Central memory CD8-positive, alpha-beta T cell (primary cell): Measurements from ENCODE around the gene FHIT.

Source experiments
- ATAC-seq: fragments of 150-1000 bp; cut with Tn5 transposase; replicated peaks from 2 replicates; pipeline ENCODE4 v1.10.0; 2022; ENCODE audit warnings: mild to moderate bottlenecking, moderate FRiP score, moderate number of reproducible peaks; ENCODE audit not compliant: poor library complexity, severe bottlenecking; ENCODE audit errors: extremely low read depth
- DNase-seq, 2 donors: peaks; one replicate each; pipeline ENCODE4 v3.0.0; 2021; ENCODE audit warnings: low spot score in 2 of 2
- H3K27ac Mint-ChIP-seq: one replicate; pipeline ENCODE4 v1.8.0; 2022; ENCODE audit warnings: low read depth, mild to moderate bottlenecking, moderate library complexity, mixed read lengths
- H3K27me3 Mint-ChIP-seq: one replicate; pipeline ENCODE4 v1.8.0; 2022; ENCODE audit warnings: mixed read lengths
- H3K36me3 Mint-ChIP-seq: one replicate; pipeline ENCODE4 v1.8.0; 2022; ENCODE audit warnings: mild to moderate bottlenecking, moderate library complexity, mixed read lengths; ENCODE audit not compliant: insufficient read depth
- H3K4me1 Mint-ChIP-seq: one replicate; pipeline ENCODE4 v1.8.0; 2022; ENCODE audit warnings: mixed read lengths
- H3K4me3 Mint-ChIP-seq: one replicate; pipeline ENCODE4 v1.8.0; 2022; ENCODE audit warnings: mild to moderate bottlenecking, moderate library complexity, mixed read lengths
- H3K9me3 Mint-ChIP-seq: one replicate; pipeline ENCODE4 v1.8.0; 2022; ENCODE audit warnings: mixed read lengths

FHIT gene

DNA sequence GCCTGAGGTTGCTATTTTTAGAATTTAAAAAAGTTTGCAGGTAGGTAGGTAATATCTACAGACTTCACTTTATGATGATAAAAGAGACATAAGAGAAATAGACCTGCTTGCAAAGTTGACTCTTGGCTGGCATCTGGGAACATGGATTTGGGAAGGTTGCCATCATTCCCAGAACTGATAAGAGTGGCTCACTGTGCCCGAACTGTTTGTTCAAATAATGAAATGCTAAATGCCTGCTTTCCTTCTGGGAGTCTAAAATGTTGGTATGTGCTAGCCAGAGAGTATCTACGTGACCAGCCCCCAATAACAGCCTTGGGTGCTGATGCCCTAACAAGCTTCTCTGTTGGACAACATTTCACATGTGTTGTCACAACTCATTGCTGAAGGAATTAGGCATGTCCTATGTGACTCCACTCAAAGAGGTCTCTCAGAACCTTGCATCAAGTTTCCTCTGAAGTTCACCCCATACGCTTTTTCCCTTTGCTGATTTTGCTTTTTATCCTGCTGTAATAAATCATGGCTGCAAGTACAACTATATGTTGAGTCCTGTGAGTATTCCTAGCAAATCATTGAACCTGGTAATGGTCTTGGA, 95.5 kb downstream of the FHIT start:
- H3K27ac Mint-ChIP-seq, result no peak overlapping the region
- no peak overlapping the region for H3K4me3 Mint-ChIP-seq
- DNase-seq, result no peak
- H3K4me1 Mint-ChIP-seq, result no peaks in the 10 kb centered on the region
- H3K9me3 Mint-ChIP-seq, result peaks cover 11% of the 10 kb centered on the region
- ATAC-seq, result no peak
- peaks cover 2% of the 10 kb centered on the region for H3K36me3 Mint-ChIP-seq
- H3K27me3 Mint-ChIP-seq, result no peaks in the 10 kb centered on the region

GRCh38 chr3:61154457-61155198, 96.6 kb downstream of the FHIT start:
- Mint-ChIP-seq H3K4me3 (no peak overlapping the region), H3K27ac (no peak overlapping the region), H3K27me3 (no peaks in the 10 kb centered on the region), H3K4me1 (no peaks in the 10 kb centered on the region), H3K9me3 (peaks cover 11% of the 10 kb centered on the region), H3K36me3 (peaks cover 2% of the 10 kb centered on the region)
- DNase-seq, result no peak
- ATAC-seq, result no peak

- no peak overlapping the region for H3K4me3 Mint-ChIP-seq
- no peaks in the 10 kb centered on the region for H3K4me1 Mint-ChIP-seq
These were observed 99.2 kb downstream of the FHIT start for GRCh38 chr3:61152071-61152470.

GRCh38 chr3:61149236-61149635, 102.0 kb downstream of the FHIT start:
- no peak for DNase-seq
- Mint-ChIP-seq H3K4me1 (no peaks in the 10 kb centered on the region), H3K27me3 (no peaks in the 10 kb centered on the region), H3K36me3 (peaks cover 2% of the 10 kb centered on the region), H3K27ac (no peak overlapping the region), H3K9me3 (peaks cover 11% of the 10 kb centered on the region), H3K4me3 (no peak overlapping the region)
- ATAC-seq, result no peak

More at GRCh38 chr3:61152071-61152470, 99.2 kb downstream of the FHIT start:
- Mint-ChIP-seq H3K27ac (no peak overlapping the region), H3K9me3 (peaks cover 11% of the 10 kb centered on the region), H3K36me3 (peaks cover 2% of the 10 kb centered on the region), H3K27me3 (no peaks in the 10 kb centered on the region)
- ATAC-seq (no peak), DNase-seq (no peak)

- peaks cover 5% of the 10 kb centered on the region for H3K9me3 Mint-ChIP-seq
- no peaks in the 10 kb centered on the region for H3K36me3 Mint-ChIP-seq
- no peak for ATAC-seq
- H3K27ac Mint-ChIP-seq, result no peak overlapping the region
- H3K27me3 Mint-ChIP-seq, result no peaks in the 10 kb centered on the region
- H3K4me1 Mint-ChIP-seq, result no peaks in the 10 kb centered on the region
- DNase-seq, result no peak
- no peak overlapping the region for H3K4me3 Mint-ChIP-seq
These were observed 105.0 kb downstream of the FHIT start for GRCh38 chr3:61146010-61146890.

DNA sequence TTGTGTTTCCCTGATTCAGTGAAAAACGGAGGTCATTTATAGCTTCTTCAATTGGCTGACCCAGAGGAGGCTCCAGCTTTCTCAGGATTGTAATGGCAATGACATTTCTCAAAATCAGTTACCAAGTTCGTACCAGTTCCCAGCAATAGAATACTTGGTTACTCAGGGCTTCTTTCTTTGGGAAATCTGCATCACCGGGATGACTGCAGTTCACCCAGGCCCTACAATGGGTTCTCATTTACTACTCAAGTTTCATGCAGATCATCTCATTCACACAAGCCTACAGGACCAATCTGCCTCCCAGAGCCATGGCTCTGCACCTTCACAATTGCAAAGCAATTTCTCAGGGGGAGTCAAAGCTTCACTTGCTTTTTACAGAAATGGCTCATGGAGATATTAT, 109.6 kb downstream of the FHIT start:
- Mint-ChIP-seq H3K27ac (no peak overlapping the region), H3K4me1 (no peaks in the 10 kb centered on the region), H3K36me3 (no peaks in the 10 kb centered on the region), H3K4me3 (no peak overlapping the region), H3K27me3 (no peaks in the 10 kb centered on the region), H3K9me3 (peaks cover 9% of the 10 kb centered on the region)
- DNase-seq, result no peak
- no peak for ATAC-seq

DNA sequence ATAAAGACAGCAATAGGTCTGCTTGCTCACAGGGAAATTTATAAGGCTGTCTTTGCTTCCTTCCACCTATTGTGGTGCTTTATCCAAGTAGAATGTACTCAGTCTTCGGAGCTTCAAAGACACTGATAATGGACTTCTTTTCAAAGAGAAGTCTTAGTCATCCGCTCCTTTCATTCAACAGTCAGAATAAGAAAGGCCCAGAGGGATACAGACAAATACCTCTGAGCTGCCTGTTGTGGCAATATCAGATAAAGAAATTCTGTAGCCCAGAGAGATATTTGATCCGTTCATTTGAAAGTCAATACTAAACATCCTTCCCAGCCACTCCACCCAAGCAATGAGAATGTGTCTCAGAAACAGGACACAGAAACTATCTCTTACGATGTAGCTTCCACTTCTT, 110.0 kb downstream of the FHIT start:
- Mint-ChIP-seq H3K36me3 (no peaks in the 10 kb centered on the region), H3K4me1 (no peaks in the 10 kb centered on the region), H3K9me3 (peaks cover 9% of the 10 kb centered on the region), H3K4me3 (no peak overlapping the region), H3K27me3 (no peaks in the 10 kb centered on the region), H3K27ac (no peak overlapping the region)
- no peak for DNase-seq
- ATAC-seq, result no peak

DNA sequence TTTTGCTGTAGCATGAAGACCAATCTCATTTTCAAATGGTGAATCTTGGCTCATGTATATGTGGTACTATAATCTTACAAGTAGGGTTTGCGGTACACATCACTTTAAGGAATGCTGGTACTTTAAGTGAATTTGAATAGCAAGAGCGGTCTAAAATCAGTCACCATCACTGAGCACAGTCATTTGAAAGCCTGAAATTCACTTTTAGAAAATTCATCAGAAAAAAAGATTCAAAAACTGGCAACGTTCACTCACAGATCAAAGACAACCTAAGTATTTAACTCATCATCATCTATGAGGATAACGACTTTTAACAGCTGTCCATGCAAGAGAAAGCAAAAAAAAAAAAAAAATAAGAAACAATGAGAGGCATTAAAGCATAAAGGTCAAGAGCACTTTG, 111.6 kb downstream of the FHIT start:
- ATAC-seq (no peak), DNase-seq (no peak)
- H3K4me1 Mint-ChIP-seq, result no peaks in the 10 kb centered on the region
- H3K27me3 Mint-ChIP-seq, result no peaks in the 10 kb centered on the region
- H3K27ac Mint-ChIP-seq, result no peak overlapping the region
- no peaks in the 10 kb centered on the region for H3K36me3 Mint-ChIP-seq
- peaks cover 9% of the 10 kb centered on the region for H3K9me3 Mint-ChIP-seq
- no peak overlapping the region for H3K4me3 Mint-ChIP-seq

DNA sequence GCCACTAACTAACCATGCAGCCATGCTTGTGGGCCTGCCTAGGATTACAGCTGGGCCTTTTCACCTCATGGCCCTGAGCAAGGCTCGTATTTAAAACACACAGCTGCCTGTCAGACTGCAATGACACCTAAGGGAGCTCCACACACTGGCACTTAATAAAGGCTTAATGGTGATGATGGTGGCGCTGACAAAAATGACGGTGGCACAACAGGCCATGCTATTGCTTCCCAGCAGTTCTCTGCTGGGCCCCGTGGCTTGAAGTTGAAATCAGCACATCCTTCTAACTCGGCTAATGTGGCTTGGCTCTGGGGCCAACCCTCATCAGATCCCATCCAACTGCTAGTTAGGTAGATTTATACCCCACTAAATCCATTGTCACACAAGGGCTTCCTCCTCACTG, 112.9 kb downstream of the FHIT start:
- H3K27me3 Mint-ChIP-seq, result no peaks in the 10 kb centered on the region
- DNase-seq, result no peak
- H3K4me3 Mint-ChIP-seq, result no peak overlapping the region
- H3K27ac Mint-ChIP-seq, result no peak overlapping the region
- no peaks in the 10 kb centered on the region for H3K36me3 Mint-ChIP-seq
- no peak for ATAC-seq
- peaks cover 4% of the 10 kb centered on the region for H3K9me3 Mint-ChIP-seq
- no peaks in the 10 kb centered on the region for H3K4me1 Mint-ChIP-seq

DNA sequence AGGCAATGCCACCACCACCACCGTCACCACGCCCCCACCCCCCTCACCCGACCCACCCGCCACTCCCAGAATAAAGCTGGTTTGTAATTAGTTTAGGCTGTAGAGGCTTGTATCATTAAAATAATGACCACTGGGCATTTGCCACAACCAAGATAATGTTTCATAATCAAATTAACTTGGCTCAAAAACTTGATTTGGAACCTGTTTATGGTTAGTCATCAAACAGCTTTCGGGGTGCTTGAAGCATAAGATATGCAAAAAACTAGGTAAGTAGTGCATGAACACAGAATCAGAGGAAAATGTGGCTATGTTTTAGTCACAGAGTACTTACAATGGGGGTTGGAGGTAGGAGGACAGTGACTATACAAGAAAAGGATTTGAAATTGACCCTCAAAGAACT, 115.1 kb downstream of the FHIT start:
- no peak for ATAC-seq
- H3K9me3 Mint-ChIP-seq, result peaks cover 4% of the 10 kb centered on the region
- no peak overlapping the region for H3K4me3 Mint-ChIP-seq
- no peaks in the 10 kb centered on the region for H3K36me3 Mint-ChIP-seq
- H3K4me1 Mint-ChIP-seq, result no peaks in the 10 kb centered on the region
- no peaks in the 10 kb centered on the region for H3K27me3 Mint-ChIP-seq
- no peak for DNase-seq
- no peak overlapping the region for H3K27ac Mint-ChIP-seq

- DNase-seq (no peak), ATAC-seq (no peak)
- Mint-ChIP-seq H3K27me3 (no peaks in the 10 kb centered on the region), H3K4me3 (no peak overlapping the region), H3K9me3 (peaks cover 4% of the 10 kb centered on the region), H3K36me3 (no peaks in the 10 kb centered on the region), H3K27ac (no peak overlapping the region), H3K4me1 (no peaks in the 10 kb centered on the region)
These were observed 116.7 kb downstream of the FHIT start for GRCh38 chr3:61134532-61134931.

GRCh38 chr3:61132062-61132461, 119.2 kb downstream of the FHIT start:
- H3K36me3 Mint-ChIP-seq, result no peaks in the 10 kb centered on the region
- H3K27ac Mint-ChIP-seq, result no peak overlapping the region
- H3K27me3 Mint-ChIP-seq, result no peaks in the 10 kb centered on the region
- no peak for DNase-seq
- peaks cover under 1% of the 10 kb centered on the region for H3K4me1 Mint-ChIP-seq
- no peak overlapping the region for H3K4me3 Mint-ChIP-seq
- peaks cover 2% of the 10 kb centered on the region for H3K9me3 Mint-ChIP-seq
- ATAC-seq, result no peak

GRCh38 chr3:61118830-61119229, 132.4 kb downstream of the FHIT start:
- no peaks in the 10 kb centered on the region for H3K27me3 Mint-ChIP-seq
- no peaks in the 10 kb centered on the region for H3K4me1 Mint-ChIP-seq
- peaks cover 16% of the 10 kb centered on the region for H3K9me3 Mint-ChIP-seq
- no peaks in the 10 kb centered on the region for H3K36me3 Mint-ChIP-seq
- DNase-seq (no peak), ATAC-seq (no peak)
- H3K4me3 Mint-ChIP-seq, result no peak overlapping the region
- no peak overlapping the region for H3K27ac Mint-ChIP-seq
